ENCODE data around the gene ELOVL1. TPM values are rescaled to one million over a fixed set of nuclear protein-coding genes. Genes with fewer than 3 reads are reported as not detected.
"Not testable (repeated sequence)": the region's sequence is repeated elsewhere in the genome, so short reads cannot be mapped to it uniquely, and the experiment has no call there.

ELOVL1 gene
- total RNA-seq, 1 donor = 51.0 TPM

DNA sequence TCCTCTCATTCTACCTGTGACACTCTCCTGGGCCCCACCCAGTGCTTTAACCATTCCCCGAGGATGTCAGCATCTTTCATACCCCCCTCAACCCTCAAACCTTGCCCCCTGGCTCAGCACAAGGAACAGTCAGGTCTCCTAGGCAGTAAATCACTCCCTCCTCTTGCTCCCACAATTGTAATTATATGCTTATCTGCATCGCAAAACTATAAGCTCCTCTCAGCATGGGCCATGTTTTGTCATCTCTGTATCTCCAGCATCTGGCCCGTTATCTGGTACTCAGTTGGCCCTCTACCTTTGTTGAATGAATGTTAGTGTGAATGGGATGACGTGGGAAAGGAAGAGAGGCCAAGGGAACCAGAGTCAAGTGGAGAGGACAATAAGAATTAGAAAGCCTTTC is 2.8 kb upstream of the ELOVL1 start:
- no peak overlapping the region for H3K4me3 ChIP-seq (ENCODE audit: low read depth, low read length)
- TF ChIP-seq, protein P1, sequence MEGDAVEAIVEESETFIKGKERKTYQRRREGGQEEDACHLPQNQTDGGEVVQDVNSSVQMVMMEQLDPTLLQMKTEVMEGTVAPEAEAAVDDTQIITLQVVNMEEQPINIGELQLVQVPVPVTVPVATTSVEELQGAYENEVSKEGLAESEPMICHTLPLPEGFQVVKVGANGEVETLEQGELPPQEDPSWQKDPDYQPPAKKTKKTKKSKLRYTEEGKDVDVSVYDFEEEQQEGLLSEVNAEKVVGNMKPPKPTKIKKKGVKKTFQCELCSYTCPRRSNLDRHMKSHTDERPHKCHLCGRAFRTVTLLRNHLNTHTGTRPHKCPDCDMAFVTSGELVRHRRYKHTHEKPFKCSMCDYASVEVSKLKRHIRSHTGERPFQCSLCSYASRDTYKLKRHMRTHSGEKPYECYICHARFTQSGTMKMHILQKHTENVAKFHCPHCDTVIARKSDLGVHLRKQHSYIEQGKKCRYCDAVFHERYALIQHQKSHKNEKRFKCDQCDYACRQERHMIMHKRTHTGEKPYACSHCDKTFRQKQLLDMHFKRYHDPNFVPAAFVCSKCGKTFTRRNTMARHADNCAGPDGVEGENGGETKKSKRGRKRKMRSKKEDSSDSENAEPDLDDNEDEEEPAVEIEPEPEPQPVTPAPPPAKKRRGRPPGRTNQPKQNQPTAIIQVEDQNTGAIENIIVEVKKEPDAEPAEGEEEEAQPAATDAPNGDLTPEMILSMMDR (IDR thresholded peaks at IDR 0.05; ENCODE audit: insufficient read depth, low read depth, low read length) = no peak
- no peak for DNase-seq (ENCODE audit: low read depth)

DNA sequence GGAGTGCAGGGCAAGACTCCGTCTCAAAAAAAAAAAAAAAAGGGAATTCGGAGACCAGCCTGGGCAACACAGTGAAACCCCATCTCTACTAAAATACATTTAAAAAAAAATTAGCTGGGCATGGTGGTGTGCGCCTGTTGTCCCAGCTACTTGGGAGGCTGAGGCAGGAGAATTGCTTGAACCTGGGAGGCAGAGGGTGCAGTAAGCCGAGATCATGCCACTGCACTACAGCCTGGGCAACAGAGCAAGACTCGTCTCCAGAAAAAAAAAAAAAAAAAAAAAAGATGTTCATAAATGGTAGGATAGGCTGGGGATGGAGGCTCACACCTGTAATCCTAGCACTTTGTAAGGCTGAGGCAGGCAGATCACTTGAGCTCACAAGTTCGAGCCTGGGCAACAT is 2.0 kb upstream of the ELOVL1 start:
- H3K4me3 ChIP-seq (ENCODE audit: low read depth, low read length); DNase-seq (ENCODE audit: low read depth): not testable (repeated sequence)

GRCh38 chr1:43368646-43369020 is 822 bp upstream of the ELOVL1 start:
- no peak for DNase-seq (ENCODE audit: low read depth)
- H3K4me3 ChIP-seq (ENCODE audit: low read depth, low read length) = peak overlapping the region; percentile 59
- TF ChIP-seq, protein P1 (IDR thresholded peaks at IDR 0.05; ENCODE audit: insufficient read depth, low read depth, low read length) = no peak

- TF ChIP-seq, protein P1 (IDR thresholded peaks at IDR 0.05; ENCODE audit: insufficient read depth, low read depth, low read length) = no peak
- no peak for DNase-seq (ENCODE audit: low read depth)
- peak overlapping the region; percentile 75 for H3K4me3 ChIP-seq (ENCODE audit: low read depth, low read length)
These were observed 546 bp downstream of the ELOVL1 start for GRCh38 chr1:43367026-43367903.

- DNase-seq (ENCODE audit: low read depth) = no peak
- TF ChIP-seq, protein P1 (IDR thresholded peaks at IDR 0.05; ENCODE audit: insufficient read depth, low read depth, low read length) = no peak
- peak overlapping the region; percentile 75 for H3K4me3 ChIP-seq (ENCODE audit: low read depth, low read length)
These were observed 1.2 kb downstream of the ELOVL1 start for GRCh38 chr1:43366601-43367025.

GRCh38 chr1:43366179-43366578 is 1.6 kb downstream of the ELOVL1 start:
- DNase-seq (ENCODE audit: low read depth) = no peak
- TF ChIP-seq, protein P1 (IDR thresholded peaks at IDR 0.05; ENCODE audit: insufficient read depth, low read depth, low read length) = no peak
- H3K4me3 ChIP-seq (ENCODE audit: low read depth, low read length) = peak overlapping the region; percentile 75

DNA sequence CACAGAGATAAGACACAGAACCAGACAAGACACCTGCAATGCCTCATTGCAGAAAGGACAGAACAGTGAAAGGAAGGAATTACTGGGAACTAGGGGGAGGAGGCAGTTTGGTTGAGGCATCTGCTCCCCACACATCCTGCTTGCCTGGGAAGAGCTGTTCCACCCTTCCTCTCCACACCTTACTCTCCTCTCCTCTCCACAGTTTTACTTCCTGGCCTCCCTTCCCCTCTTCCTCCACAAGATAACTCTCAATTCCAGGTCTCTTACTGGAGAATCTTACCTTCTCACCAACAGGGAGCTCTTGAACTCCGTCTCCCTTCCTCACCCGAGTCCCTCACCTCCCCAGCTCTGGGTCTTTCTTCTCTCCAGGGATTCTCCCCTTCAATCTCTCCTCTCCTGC is 2.1 kb downstream of the ELOVL1 start:
- no peak overlapping the region for H3K4me3 ChIP-seq (ENCODE audit: low read depth, low read length)
- TF ChIP-seq, protein P1 (IDR thresholded peaks at IDR 0.05; ENCODE audit: insufficient read depth, low read depth, low read length) = no peak
- no peak for DNase-seq (ENCODE audit: low read depth)
